DMS79 treated with DMSO at 0.1 percent for 48 hours (cell line): ENCODE measurements around the gene CALML6.

Source experiments
- DNase-seq: peaks from one replicate; lab custom pipeline; 2025; lab: John Stamatoyannopoulos, UW

CALML6 gene

DNA sequence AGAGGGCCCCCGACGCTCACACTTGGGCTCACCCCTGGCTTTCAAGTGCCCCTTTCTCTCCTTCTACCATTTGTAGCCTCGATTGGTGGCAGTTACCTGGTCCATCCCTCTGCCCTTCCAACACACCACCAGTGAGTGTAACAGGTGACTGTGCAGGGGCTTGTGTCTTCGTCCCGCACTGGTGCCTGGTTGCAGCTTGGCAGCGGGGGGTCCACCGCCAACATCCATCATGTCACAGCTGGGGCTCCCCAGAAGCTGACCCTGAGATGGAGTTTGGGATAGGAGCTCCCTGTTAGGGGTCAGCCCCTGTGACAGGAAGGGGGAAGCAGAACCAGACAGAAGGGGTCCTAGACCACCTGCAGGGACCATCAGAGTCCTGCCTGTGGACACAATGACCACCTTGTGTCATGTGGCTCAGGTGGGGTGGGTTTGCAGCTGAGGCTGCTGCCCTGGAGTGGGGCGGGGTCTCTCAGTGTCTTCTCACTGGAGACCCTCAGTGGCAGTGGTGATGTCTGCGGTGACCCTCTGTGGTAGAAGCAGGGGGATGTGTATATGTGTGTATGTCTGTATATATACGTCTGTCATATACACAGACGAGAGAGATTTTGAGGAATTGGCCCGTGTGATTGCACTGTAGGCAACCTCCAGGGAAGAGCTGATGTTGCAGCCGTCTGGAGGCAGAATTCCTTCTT lies 3.6 kb upstream of the CALML6 start:
- DNase-seq = no peak

DNA sequence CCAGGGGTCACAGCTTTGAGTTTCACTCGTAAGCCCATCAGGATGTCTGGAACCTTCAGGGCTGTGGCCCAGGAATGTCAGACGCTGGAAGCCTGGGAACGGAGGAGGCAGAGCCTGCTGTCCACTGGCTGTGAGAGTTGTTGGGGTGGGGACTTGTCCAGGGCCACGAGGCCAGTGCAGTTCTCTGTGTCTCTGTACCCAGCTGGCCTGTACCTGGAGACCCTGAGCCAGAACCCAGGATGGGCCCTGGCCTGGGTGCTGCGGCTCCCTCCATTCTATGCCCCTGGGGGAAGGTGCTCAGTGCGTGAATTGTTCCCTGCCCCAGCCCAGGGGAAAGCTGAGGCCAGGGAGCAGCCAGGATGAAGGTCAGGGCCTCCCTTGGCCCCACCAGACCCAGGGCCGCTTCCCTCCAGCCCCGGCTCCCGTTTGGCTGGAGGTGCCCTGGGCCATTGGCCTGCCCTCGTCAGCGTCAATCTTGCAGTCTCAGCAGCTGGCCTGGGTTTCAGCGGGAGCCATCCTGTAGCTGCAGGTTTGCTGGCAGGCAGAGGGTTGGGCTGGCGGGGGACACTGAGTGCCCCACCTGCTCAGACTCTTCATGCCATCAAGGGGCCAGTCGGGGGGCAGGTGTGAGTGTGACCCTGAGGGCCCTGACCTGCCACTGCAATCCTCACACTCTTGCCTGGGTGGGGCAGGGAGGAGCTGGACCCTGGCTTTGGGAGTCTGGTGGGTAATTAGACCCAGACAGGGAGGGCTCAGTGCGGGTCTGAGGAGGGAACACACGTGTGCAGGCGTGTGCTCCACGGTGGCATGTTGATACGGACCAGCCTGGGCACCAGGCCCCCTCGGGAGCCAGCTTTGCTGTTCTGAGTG lies 724 bp upstream of the CALML6 start:
- no peak for DNase-seq

DNA sequence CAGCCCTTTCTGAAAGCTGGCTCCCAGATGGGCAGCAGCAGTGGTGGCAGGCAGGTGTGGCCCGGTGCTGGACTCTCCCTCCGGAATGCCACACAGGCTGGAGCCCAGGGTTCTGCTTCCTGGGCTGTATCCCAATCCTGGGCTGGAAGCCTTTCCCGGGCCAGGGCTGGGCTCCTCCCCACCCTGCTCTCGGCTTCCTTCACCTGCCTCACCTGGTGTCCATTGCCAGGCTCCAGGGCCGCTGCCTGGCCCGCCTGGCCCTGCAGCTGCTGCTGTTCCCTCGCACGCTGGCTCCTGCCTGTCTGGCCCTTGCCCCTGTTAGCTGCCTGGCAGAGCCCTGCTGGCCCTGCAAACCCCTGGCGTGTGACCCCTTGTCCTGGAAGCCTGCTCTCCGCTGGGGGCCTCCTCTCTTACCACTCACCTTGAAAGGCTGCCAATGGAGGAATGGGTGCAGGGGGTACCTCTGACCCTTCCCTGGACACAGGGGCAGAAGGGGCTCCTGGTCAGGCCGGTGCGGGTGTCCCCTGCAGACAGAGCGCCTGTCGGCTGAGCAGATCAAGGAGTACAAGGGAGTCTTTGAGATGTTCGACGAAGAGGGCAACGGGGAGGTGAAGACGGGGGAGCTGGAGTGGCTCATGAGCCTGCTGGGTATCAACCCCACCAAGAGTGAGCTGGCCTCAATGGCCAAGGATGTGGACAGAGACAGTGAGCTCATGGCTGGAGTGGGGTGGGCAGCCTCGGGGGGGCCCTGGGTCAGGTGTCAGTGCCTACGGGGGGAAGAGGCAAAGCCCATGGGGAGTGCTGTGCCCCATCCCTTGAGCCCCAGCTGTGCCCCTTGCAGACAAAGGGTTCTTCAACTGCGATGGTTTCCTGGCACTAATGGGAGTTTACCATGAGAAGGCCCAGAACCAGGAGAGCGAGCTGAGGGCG lies 1.1 kb downstream of the CALML6 start:
- no peak for DNase-seq

DNA sequence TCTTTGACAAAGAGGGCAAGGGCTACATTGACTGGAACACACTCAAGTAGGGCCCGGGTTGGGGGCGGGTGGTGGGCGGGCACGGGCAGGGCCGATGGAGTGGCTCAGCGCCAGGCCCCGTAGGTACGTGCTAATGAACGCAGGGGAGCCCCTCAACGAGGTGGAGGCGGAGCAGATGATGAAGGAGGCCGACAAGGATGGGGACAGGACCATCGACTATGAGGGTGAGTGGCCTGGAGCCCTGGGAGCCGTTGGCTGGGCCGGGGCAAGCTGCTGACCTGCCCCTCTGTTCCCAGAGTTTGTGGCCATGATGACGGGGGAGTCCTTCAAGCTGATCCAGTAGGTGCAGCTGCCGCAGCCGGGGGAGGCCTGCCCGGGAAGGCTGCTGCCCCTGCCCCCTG lies 1.8 kb downstream of the CALML6 start:
- DNase-seq = peak; percentile 31

DNA sequence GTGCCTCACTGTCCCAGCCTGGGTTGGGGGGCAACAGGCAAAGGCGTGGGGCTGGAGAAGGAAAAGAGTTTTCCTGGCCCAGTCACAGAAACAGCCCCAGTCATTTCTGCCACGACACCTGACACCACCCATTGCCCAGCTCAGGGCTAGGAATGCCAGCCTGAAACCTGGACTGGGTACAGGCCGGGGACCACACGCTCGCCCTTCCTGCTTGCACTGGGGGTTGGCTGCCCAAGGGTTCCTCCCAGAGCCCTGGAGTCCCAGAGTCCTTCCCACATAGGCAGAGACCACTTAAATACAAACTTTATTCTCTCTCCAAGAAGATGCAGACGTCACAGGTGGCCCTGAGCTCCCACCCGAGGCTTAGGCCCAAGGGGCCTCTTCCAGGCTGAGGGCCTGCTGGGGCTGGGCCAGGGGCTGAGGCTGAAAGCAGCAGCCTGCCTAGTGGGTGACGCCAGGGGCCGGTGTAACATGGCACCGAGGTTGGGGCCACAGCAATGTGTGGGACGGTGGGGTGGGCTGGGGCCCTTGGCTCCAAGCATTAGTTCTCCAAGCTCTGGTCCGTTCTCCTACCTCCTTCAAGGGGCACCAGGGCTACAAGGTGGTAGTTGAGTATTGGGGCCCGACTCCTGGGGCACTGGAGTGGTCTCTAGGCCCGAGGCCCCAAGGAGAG lies 2.4 kb downstream of the CALML6 start:
- DNase-seq = no peak

DNA sequence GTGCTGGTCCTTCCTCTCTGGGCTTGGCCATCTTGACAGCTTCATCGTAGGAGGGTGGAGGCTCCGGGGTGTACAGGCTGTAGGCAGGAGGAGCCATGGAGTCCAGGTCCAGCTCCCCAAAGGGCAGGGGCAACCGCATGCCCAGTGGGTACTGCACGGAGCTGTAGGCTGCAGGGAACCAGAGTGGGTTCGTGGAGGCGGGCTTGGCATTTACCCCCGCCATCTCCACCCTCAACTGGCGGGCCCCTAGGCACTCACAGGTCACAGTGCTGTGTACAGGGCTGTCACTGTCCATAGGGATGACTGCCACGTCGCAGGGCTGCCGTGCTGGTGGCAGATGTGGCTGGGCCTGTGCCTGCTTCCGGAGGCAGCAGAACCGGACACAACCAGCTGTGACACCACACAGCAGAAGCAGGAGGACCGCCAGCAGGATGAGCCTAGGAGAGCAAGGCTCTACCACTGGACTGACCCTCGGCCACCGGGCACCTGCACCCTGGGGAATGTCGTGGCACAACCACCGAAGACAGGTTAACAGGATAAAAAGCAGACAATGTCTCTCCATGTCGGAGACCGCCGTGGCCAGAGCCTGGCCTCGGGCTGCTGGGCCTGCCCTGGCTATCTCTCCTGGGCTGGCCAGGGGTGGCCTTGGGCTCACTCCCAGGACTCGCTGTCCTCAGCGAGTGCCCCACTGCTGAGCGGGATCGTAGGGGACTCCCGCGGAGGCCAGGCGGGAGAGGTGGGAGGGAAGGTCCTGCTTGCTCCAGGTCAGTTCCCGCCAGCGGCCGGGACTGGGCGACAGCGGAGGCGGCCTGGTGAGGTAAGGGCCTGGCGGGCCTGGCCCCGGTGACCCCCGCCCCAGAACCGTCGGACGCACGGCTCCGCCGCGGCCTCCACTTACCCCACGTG lies 3.2 kb downstream of the CALML6 start:
- no peak for DNase-seq

DNA sequence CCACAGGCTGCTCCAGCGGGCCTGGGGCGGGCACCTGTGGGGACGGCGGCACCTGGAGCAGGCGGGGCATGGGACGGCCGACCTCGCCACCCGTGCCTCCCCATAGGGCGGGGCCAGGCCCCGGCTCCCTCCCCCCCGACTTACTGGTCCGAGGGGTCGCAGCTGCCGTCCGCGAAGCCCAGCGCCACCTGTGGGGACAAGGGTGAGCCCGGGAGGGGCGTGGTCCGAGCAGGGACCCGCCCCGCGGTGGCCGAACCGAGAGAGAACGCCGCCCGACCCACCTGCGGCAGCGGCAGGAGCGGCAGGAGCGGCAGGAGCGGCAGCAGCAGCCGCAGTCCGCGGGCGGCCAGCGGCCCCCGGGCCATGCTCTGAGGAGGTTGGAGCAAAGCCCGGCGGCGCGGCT lies 3.8 kb downstream of the CALML6 start, which contains the start of gene TMEM52:
TSS of gene TMEM52 (minus strand) at position 379 of the 403 bp plus-strand sequence. CDS start at position 365, 14 bp downstream.
- DNase-seq = no peak

DNA sequence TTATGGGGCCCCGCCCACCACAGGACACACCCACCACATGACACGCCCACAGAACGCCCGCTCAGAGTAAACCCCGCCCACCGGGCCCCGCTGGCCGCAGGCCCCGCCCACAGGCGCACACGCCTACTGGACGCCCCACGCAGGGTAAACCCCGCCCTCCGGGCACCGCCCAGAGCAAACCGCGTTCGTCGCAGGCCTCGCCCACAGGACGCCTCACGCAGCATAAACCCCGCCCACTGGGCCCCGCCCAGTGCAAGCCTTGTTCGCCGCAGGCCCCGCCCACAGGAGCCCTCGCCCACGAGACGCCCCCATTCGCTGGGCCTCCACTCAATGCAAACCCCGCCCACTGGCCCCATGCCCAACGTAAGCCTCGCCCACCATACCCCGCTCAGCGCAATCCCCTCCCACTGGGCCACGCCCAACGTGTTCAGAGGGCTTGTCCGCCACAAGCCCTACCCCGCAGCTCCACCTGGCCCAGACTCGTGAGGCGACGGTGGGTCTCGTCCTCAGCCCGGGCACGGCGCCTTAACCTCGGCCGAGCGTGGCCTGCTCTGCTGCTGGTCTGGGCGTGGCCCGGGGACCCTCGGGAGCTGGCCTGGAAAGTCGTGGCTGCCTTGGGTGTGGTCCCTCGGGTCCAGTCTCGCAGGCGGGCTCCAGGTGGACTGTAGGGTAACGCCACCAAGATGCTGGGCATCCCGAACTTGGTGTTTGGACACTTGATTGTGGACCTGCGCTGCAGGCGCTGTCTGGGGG lies 4.4 kb downstream of the CALML6 start:
- DNase-seq = peak; percentile 97

DNA sequence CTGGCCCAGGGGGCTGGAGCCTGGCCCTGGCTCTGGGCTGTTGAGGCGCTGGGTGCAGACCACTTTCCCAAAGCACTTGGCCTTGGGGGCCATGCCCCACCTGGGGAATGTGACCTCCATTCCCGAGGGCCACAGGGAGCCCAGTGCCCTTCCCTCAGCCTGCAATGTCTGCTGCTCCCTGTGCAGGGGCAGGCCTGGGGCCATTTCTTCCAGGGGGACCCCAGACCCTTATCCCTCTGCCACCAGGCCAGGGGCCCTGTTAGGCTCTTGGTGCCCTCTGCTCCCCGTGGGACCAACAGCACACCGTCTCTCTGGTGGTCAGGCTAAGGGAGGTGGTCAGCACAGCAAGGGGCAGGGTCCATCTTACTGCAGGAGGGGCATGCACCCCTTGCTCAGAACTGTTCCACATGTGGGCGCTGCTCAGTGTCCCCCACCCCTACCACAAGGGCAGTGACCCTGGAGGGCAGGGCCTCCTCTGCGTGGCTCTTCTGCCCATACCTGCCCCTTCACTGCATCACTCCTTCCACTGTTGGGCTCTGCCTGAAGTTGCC lies 5.1 kb downstream of the CALML6 start:
- no peak for DNase-seq

DNA sequence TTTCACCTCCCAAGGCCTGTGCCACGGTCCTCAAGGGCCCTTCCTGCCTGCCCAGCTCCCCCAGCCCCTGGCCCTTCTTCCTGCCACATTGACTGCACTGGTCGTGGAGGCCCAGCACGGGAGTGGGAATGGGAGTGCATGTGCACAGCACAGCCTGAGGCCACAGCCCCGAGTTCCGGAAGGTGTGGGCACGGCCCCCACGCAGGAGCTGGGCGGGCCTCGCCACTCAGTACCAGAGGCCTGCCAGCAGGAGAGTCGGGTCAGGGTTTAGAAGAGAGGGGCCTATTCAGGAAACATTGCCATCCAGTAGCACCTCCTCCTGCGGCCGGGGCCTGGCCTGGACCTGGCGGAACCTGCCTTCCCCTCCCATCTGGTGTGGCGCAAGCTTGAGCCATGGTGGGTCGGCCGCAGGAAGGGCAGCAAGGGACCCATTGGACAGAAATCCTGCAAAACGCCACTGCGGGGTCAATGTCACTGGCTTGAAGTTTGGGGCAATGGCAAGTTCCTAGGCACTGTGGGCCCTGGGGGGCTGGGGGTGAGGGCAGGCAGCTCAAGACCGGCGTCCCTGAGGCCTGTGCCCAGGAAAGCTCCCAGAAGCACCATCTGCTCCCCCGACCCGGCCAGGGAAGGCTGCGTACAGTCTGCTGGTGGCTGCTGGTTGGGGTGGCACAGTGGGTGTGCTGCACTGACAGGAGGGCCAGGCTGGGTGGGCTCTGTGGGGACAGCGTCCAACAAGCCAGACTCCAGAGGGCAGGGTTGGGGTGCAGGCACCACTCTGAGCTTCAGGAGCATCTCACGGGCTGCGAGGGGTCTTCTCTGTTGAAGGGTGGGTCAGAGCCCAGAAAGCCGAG lies 5.8 kb downstream of the CALML6 start:
- DNase-seq = no peak

DNA sequence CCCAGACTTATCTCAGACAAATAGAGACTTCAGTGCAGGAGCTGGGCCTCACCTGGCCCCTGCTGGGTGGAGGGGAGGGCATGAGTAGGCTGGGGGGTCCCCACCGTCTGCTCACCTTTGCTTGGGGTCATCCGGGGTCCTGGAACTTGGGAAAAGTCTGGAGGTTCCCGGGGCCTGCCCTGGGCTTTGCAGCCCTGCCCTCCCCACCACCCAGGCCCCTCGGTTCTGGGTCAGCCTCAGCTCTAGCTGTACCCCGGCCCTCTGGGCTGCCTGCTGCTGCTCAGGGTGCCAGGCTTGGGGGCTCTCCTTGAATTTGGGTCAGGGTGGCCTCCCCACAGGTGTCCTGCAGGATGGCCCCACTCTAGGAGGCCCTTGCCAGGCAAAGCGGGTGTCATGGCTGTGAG lies 6.4 kb downstream of the CALML6 start:
- no peak for DNase-seq

DNA sequence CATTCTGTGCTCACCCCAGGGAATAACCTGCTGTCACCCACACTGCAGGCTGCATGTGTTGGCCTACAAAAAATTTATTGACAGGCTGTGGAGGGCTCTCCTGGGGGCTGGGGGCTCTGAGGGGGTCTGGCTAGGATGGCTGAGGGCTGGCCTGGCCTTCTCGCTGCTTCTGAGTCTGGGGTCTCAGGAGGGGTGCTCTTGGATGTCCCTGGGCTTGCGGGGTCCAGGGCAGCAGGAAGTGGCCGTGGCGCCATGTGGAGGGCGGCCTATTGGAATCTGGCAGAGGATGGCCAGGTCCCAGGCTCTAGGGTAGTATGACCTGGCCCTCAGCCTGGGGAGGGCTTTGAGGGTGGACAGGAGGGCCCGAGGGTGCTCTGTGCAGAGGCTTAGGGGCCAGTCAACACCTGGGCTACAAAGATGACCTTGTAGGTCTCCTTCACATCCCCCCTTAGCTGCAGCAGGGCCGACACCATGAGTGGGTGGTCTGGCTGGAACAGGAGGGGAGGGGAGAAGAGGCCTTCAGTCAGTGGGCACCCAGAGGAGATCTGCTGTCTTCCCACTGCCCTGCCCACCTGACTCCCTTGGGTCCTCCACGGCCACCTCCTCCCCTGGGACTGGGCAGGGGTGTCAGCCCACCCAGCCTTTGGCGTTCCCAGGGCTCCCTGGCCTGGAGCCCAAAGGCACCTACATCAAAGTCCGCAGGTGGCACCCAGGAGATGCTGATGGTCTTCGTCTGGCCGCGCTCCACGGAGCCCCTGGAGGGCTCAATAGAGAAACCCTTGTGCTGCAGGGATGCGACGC lies 7.0 kb downstream of the CALML6 start:
- DNase-seq = no peak

DNA sequence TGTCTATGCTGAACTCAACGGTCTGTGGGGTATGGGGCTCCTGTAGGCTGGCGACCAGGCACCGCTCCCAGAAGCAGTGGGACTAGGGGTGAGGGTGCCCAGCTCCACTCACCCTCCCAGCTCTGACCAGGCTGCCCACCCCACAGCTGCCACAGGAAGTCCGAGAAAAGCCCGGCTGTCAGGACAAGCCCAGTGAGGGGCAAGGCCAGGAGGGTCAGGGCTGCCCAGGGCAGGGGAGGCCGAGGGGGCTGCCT lies 7.6 kb downstream of the CALML6 start:
- DNase-seq = no peak

DNA sequence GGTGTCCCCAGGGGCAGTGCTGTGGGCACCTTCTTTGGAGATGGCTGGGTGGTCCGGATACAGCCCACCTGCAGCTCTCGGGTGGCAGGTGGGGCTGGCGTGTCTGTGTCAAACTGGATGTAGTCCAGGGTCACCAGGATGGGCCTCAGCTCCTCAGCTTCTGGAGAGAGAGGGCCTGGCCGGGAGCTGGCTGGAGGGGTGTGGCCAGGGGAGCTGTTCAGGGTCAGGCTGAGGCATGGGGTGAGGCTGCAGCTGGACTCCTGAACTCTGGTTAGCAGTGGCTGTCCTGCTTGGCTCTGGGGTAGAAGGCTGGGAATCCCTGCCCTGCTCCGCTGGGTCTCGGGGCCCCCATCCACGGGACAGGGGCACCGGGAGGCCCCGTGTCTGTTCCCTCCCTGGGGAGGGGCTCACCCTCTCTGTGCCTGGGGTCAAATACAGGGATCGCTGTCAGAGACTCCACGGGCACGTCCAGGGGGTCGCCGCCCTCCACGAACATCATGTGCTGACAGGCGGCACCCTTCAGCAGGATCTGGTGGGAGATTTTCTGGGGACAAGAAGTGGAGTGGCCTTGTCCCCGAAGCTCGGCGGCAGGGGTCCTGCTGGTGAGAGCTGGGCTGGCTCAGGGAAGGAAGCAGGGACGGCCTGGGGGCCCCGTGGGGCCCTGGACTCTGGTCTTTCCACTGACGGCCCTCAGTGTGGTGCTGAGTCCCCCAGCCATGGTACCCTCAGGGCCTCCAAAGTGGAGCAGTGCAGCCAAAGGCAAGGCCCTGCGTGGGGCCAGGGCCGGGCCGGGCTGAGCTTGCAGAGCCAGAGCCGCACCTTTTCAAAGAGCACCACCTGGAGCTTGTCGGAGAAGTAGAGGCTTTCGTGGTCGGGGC lies 8.1 kb downstream of the CALML6 start:
- no peak for DNase-seq

DNA sequence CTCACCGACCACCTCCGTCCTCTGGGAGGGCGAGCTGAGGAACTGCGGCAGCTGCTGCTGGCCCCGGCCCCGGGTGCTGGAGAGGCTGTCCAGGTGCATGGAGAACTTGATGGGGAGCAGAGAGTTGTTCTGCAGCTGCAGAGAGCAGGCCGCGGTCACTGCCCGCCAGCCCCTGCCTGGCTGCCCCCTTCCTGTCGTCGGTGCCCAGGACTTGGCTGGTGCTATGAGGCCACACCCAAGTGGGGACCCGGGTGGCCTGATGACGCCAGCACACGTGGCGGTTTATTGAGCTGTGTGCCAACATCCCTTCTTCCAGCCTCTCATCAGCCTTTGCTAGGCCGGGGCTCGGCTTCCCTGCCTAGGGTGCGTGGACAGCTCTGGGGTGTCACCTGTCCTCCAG lies 9.3 kb downstream of the CALML6 start:
- DNase-seq = peak; percentile 35

DNA sequence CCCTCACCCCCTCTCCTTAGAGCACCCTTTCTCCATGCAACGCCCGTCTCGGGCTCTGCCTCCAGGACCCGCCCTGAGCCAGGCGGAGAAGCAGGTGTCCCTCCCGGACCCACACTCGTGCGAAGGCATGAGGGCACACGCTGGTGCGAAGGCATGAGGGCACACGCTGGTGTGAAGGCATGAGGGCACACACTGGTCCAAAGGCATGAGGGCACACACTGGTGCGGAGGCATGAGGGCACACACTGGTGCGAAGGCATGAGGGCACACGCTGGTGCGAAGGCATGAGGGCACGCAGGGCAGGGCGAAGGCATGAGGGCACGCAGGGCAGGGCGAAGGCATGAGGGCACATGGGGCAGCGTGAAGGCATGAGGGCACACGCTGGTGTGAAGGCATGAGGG lies 9.8 kb downstream of the CALML6 start:
- DNase-seq = no peak
